SH-SY5Y (cell line): ENCODE measurements around the gene ADGRG3.

Experiments used
- GATA2 ChIP-seq: IDR thresholded peaks from 2 replicates; pipeline ENCODE4 v1.6.1; 2011; ENCODE audit warnings: mild to moderate bottlenecking, low read depth, low read length
- GATA3 ChIP-seq: IDR thresholded peaks from 2 replicates; pipeline ENCODE4 v1.6.1; 2011; ENCODE audit warnings: low read depth, mild to moderate bottlenecking, low read length, moderate library complexity

GRCh38 chr16:57693550-57693949 lies 25.4 kb downstream of the ADGRG3 start:
- no peak for TF ChIP-seq GATA3
- no peak for TF ChIP-seq GATA2
